HPDE6-E6E7 (cell line): ENCODE results near the gene SAMD4A.
A peak's percentile ranks its signal among the peaks of the same experiment; 100 is the strongest.

ENCODE experiments used
- DNase-seq: peaks from one replicate; pipeline ENCODE4 v3.0.0; 2011; ENCODE audit warnings: missing footprints; ENCODE audit errors: extremely low spot score

SAMD4A gene

GRCh38 chr14:54564868-54565784, 1.8 kb upstream of the SAMD4A start:
- peak; percentile 50 for DNase-seq

GRCh38 chr14:54565785-54566409, 1.0 kb upstream of the SAMD4A start:
- peak; percentile 75 for DNase-seq

- no peak for DNase-seq
Measured at GRCh38 chr14:54567224-54567638, 303 bp downstream of the SAMD4A start.

GRCh38 chr14:54567639-54568561, 972 bp downstream of the SAMD4A start:
- DNase-seq: no peak

- no peak for DNase-seq
Measured at GRCh38 chr14:54568821-54569595, 2.1 kb downstream of the SAMD4A start.

- no peak for DNase-seq
Measured at GRCh38 chr14:54570047-54570446, 3.1 kb downstream of the SAMD4A start.

- no peak for DNase-seq
Measured at GRCh38 chr14:54570631-54571415, 3.9 kb downstream of the SAMD4A start.

GRCh38 chr14:54572316-54572715, 5.4 kb downstream of the SAMD4A start:
- DNase-seq: no peak

GRCh38 chr14:54574528-54574927, 7.6 kb downstream of the SAMD4A start:
- no peak for DNase-seq

GRCh38 chr14:54577494-54577893, 10.6 kb downstream of the SAMD4A start:
- DNase-seq: no peak

- no peak for DNase-seq
Measured at GRCh38 chr14:54577977-54578376, 11.0 kb downstream of the SAMD4A start.

GRCh38 chr14:54579621-54580020, 12.7 kb downstream of the SAMD4A start:
- DNase-seq: no peak

GRCh38 chr14:54580933-54581332, 14.0 kb downstream of the SAMD4A start:
- no peak for DNase-seq

- DNase-seq: no peak
Measured at GRCh38 chr14:54582334-54582733, 15.4 kb downstream of the SAMD4A start.

- DNase-seq: no peak
Measured at GRCh38 chr14:54584097-54584496, 17.2 kb downstream of the SAMD4A start.

GRCh38 chr14:54585214-54585613, 18.3 kb downstream of the SAMD4A start:
- no peak for DNase-seq

- no peak for DNase-seq
Measured at GRCh38 chr14:54589076-54589475, 22.1 kb downstream of the SAMD4A start.

- DNase-seq: no peak
Measured at GRCh38 chr14:54589843-54590242, 22.9 kb downstream of the SAMD4A start.

- DNase-seq: no peak
Measured at GRCh38 chr14:54590481-54590880, 23.6 kb downstream of the SAMD4A start.

GRCh38 chr14:54591461-54591860, 24.5 kb downstream of the SAMD4A start:
- DNase-seq: no peak
